Epithelial cell of proximal tubule (primary cell): ENCODE results near the gene MYO10. TPM values are rescaled to one million over a fixed set of nuclear protein-coding genes. Genes with fewer than 3 reads are reported as not detected.

Source experiments
- DNase-seq: peaks from one replicate; pipeline ENCODE4 v3.0.0-alpha.2; 2011; ENCODE audit warnings: low read depth
- H3K4me3 ChIP-seq: 2 replicates; pipeline ENCODE4 v1.5.1; 2011; ENCODE audit warnings: low read depth, mild to moderate bottlenecking, low read length
- total RNA-seq: library from RNA; depleted of rRNA; stranded (reverse); fragments of >200 nt; gene quantifications from 2 replicates; pipeline ENCODE4 v1.2.3, GENCODE V29; 2015
- TF ChIP-seq, protein P1 (sequence below): conservative IDR thresholded peaks from 2 replicates; pipeline ENCODE4 v1.5.1; 2012; ENCODE audit warnings: low read depth, mild to moderate bottlenecking, low read length

Gene MYO10
- total RNA-seq, 1 donor from 2014 or later: 31.5 TPM

GRCh38 chr5:16812448-16812847 is 123.6 kb downstream of the MYO10 start:
- TF ChIP-seq, protein P1, sequence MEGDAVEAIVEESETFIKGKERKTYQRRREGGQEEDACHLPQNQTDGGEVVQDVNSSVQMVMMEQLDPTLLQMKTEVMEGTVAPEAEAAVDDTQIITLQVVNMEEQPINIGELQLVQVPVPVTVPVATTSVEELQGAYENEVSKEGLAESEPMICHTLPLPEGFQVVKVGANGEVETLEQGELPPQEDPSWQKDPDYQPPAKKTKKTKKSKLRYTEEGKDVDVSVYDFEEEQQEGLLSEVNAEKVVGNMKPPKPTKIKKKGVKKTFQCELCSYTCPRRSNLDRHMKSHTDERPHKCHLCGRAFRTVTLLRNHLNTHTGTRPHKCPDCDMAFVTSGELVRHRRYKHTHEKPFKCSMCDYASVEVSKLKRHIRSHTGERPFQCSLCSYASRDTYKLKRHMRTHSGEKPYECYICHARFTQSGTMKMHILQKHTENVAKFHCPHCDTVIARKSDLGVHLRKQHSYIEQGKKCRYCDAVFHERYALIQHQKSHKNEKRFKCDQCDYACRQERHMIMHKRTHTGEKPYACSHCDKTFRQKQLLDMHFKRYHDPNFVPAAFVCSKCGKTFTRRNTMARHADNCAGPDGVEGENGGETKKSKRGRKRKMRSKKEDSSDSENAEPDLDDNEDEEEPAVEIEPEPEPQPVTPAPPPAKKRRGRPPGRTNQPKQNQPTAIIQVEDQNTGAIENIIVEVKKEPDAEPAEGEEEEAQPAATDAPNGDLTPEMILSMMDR: no peak
- no peak for DNase-seq
- no peak overlapping the region for H3K4me3 ChIP-seq

DNA sequence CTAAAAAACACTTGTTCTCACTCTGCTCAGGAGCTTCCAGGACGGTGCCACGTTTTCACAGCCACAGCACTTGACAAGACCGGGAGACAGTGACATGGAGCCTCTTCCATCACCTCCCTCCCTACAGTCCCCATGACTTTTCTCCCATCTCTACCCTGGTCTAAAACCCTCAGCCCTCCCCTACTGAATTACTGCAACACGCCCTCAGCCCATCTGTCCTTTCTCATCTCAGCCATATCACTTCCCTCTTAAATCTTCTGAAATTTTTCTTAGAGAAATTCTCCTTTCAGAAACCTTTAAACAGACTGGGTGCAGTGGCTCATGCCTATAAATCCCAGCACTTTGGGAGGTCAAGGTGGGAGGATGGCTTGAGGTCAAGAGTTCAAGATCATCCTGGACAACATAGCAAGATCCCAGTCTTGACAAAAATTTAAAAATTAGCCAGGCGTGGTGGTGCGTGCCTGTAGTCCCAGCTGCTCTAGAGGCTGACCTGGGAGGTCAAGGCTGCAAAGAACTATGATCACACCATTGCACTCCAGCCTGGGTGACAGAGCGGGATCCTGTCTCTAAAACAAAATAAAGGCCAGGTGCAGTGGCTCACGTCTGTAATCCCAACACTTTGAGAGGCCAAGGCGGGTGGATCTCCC is 125.8 kb downstream of the MYO10 start:
- DNase-seq: no peak
- H3K4me3 ChIP-seq: no peak overlapping the region
- TF ChIP-seq, protein P1: no peak

DNA sequence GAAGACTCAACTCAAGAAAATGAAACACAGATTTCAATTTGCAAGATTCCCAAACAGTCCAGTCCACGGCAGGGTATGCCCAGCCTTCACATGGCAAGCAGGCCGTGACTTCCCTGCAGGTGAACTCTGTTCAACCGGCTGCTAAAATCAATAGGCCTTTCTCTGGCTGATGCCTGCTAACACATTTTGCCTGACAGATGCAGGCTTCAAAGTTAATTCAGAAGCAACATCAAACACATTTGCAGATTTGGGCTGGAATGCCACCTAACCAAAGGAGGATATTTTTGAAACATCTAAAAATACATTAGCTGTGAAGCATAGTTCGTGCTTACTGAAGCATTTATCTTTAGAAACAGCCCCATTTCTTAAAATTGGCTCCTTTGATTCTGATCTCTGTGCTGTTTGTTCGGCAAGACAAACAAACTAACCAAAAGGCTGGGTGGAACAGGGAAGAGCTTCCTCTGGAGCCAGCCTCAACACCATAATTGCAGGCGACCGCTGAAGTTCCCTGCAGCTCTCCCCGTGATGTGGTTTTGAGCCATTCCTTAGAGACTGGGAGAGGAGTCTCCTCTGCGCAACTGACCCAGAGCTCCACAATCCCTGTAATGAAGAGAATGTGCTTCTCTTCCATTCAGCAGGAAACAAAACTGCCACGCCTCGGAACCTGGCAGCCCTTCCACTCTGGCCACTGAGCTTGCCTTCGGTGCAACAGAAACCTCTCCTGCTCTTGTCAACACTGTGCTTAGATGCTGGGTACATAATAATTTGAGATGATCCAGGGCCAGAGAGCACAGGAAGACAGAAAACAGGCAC is 126.5 kb downstream of the MYO10 start:
- no peak for DNase-seq
- TF ChIP-seq, protein P1: no peak
- no peak overlapping the region for H3K4me3 ChIP-seq

GRCh38 chr5:16809010-16809394 is 127.1 kb downstream of the MYO10 start:
- DNase-seq: no peak
- TF ChIP-seq, protein P1: no peak
- no peak overlapping the region for H3K4me3 ChIP-seq

- DNase-seq: no peak
- TF ChIP-seq, protein P1: no peak
- H3K4me3 ChIP-seq: no peak overlapping the region
These were observed 128.1 kb downstream of the MYO10 start for GRCh38 chr5:16808021-16808420.

GRCh38 chr5:16807547-16807864 is 128.6 kb downstream of the MYO10 start:
- no peak for DNase-seq

More at GRCh38 chr5:16807547-16807864, 128.6 kb downstream of the MYO10 start:
- TF ChIP-seq, protein P1: no peak
- H3K4me3 ChIP-seq: no peak overlapping the region
